ENCODE data around the gene MMP7. TPM values are rescaled to one million over a fixed set of nuclear protein-coding genes. Genes with fewer than 3 reads are reported as not detected.

MMP7 gene
- polyA plus RNA-seq, 1 of the 3 experiments (the other 2 are of a cell fraction) = 0.13 TPM

DNA sequence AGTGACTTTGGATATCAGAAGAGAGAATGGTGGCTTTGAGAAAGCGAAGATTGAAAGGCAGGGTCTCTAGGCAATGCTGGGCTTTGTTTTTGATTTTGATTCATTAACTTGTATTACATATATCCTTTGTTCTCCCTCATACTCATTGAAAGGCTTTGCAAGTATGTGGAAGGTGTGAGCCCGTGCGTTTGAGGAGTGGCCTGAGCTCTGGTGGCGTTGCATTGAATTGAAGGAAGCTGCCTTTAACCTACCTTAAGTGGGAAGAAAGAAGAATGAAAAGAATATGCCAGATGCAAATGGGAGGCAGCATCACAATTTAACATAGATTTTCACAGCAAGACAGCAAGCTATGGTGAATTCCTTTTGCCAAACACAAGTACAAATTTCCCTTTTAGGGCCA is 6.7 kb downstream of the MMP7 start (continued):
- TF ChIP-seq RAD21 (IDR thresholded peaks at IDR 0.05; ENCODE audit: low read length) (no peak), NRF1 (IDR thresholded peaks at IDR 0.05; ENCODE audit: low read depth, low read length) (no peak)

DNA sequence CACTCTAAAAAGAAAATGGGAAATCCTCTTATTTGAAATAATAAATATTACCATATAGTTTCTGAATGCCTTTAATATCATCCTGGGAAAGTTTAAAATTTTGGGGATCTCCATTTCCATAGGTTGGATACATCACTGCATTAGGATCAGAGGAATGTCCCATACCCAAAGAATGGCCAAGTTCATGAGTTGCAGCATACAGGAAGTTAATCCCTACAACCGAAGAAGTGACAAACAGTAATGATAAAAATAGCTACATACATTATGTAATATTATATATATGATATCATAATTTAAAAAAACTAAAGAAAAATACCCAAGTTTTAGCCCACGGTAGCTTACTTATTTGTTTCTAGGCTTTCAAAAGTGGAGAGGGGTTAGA is 7.4 kb downstream of the MMP7 start:
- WGBS (ENCODE audit: low lambda C conversion rate) = 57% methylated on average over 2 of the region's 2 CpGs
- H4K20me1 ChIP-seq (ENCODE audit: insufficient read depth) = no peaks in the 10 kb centered on the region
- H3K9me2 ChIP-seq = no peaks in the 10 kb centered on the region
- no peak for DNase-seq
- no peak overlapping the region for H3K4me2 ChIP-seq
- no peaks in the 10 kb centered on the region for H3K27me3 ChIP-seq (ENCODE audit: insufficient read depth)
- H3K79me2 ChIP-seq (ENCODE audit: insufficient read depth) = no peaks in the 10 kb centered on the region
- no peak overlapping the region for H3K27ac ChIP-seq (ENCODE audit: low read depth in 2 of 2, low read length in 1 of 2)
- H3K9ac ChIP-seq = no peak overlapping the region
- H2AFZ ChIP-seq (ENCODE audit: low read depth) = no peak overlapping the region
- H3F3A ChIP-seq (replicated peaks; ENCODE audit: insufficient read depth) = peaks cover 6% of the 10 kb centered on the region
- no peak for TF ChIP-seq YY1 (IDR thresholded peaks at IDR 0.05; ENCODE audit: low read depth)
- TF ChIP-seq ELF1 (IDR thresholded peaks at IDR 0.05) = no peak
- no peak for TF ChIP-seq EP300 (IDR thresholded peaks at IDR 0.05; ENCODE audit: borderline replicate concordance in 1 of 2, low read depth in 1 of 2, low read length in 1 of 2)
- TF ChIP-seq, protein P1, sequence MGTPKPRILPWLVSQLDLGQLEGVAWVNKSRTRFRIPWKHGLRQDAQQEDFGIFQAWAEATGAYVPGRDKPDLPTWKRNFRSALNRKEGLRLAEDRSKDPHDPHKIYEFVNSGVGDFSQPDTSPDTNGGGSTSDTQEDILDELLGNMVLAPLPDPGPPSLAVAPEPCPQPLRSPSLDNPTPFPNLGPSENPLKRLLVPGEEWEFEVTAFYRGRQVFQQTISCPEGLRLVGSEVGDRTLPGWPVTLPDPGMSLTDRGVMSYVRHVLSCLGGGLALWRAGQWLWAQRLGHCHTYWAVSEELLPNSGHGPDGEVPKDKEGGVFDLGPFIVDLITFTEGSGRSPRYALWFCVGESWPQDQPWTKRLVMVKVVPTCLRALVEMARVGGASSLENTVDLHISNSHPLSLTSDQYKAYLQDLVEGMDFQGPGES (IDR thresholded peaks at IDR 0.05; ENCODE audit: low read depth, low read length) = no peak
- TF ChIP-seq TCF12 (IDR thresholded peaks at IDR 0.05) = no peak
- no peak for TF ChIP-seq JUND (IDR thresholded peaks at IDR 0.05)
- TF ChIP-seq RXRA (IDR thresholded peaks at IDR 0.05; ENCODE audit: borderline replicate concordance, low read depth) = no peak
- TF ChIP-seq, protein P2, sequence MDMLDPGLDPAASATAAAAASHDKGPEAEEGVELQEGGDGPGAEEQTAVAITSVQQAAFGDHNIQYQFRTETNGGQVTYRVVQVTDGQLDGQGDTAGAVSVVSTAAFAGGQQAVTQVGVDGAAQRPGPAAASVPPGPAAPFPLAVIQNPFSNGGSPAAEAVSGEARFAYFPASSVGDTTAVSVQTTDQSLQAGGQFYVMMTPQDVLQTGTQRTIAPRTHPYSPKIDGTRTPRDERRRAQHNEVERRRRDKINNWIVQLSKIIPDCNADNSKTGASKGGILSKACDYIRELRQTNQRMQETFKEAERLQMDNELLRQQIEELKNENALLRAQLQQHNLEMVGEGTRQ (IDR thresholded peaks at IDR 0.05; ENCODE audit: borderline replicate concordance, low read depth, low read length) = no peak
- no peak for TF ChIP-seq RCOR1 (IDR thresholded peaks at IDR 0.05; ENCODE audit: low read length)
- TF ChIP-seq, protein P3, sequence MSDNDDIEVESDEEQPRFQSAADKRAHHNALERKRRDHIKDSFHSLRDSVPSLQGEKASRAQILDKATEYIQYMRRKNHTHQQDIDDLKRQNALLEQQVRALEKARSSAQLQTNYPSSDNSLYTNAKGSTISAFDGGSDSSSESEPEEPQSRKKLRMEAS (IDR thresholded peaks at IDR 0.05; ENCODE audit: low read depth) = no peak
- no peak for TF ChIP-seq NRF1 (IDR thresholded peaks at IDR 0.05; ENCODE audit: low read depth, low read length)
- TF ChIP-seq CHD2 (IDR thresholded peaks at IDR 0.05; ENCODE audit: low read length, partially characterized antibody) = no peak
- TF ChIP-seq, protein P4, sequence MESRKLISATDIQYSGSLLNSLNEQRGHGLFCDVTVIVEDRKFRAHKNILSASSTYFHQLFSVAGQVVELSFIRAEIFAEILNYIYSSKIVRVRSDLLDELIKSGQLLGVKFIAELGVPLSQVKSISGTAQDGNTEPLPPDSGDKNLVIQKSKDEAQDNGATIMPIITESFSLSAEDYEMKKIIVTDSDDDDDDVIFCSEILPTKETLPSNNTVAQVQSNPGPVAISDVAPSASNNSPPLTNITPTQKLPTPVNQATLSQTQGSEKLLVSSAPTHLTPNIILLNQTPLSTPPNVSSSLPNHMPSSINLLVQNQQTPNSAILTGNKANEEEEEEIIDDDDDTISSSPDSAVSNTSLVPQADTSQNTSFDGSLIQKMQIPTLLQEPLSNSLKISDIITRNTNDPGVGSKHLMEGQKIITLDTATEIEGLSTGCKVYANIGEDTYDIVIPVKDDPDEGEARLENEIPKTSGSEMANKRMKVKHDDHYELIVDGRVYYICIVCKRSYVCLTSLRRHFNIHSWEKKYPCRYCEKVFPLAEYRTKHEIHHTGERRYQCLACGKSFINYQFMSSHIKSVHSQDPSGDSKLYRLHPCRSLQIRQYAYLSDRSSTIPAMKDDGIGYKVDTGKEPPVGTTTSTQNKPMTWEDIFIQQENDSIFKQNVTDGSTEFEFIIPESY (IDR thresholded peaks at IDR 0.05; ENCODE audit: borderline replicate concordance, low read depth) = no peak
- no peak for TF ChIP-seq SIN3A (IDR thresholded peaks at IDR 0.05; ENCODE audit: borderline replicate concordance, low read depth, low read length)
- TF ChIP-seq, protein P5, sequence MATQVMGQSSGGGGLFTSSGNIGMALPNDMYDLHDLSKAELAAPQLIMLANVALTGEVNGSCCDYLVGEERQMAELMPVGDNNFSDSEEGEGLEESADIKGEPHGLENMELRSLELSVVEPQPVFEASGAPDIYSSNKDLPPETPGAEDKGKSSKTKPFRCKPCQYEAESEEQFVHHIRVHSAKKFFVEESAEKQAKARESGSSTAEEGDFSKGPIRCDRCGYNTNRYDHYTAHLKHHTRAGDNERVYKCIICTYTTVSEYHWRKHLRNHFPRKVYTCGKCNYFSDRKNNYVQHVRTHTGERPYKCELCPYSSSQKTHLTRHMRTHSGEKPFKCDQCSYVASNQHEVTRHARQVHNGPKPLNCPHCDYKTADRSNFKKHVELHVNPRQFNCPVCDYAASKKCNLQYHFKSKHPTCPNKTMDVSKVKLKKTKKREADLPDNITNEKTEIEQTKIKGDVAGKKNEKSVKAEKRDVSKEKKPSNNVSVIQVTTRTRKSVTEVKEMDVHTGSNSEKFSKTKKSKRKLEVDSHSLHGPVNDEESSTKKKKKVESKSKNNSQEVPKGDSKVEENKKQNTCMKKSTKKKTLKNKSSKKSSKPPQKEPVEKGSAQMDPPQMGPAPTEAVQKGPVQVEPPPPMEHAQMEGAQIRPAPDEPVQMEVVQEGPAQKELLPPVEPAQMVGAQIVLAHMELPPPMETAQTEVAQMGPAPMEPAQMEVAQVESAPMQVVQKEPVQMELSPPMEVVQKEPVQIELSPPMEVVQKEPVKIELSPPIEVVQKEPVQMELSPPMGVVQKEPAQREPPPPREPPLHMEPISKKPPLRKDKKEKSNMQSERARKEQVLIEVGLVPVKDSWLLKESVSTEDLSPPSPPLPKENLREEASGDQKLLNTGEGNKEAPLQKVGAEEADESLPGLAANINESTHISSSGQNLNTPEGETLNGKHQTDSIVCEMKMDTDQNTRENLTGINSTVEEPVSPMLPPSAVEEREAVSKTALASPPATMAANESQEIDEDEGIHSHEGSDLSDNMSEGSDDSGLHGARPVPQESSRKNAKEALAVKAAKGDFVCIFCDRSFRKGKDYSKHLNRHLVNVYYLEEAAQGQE (IDR thresholded peaks at IDR 0.05; ENCODE audit: low read depth, low read length) = no peak
- TF ChIP-seq EZH2phosphoT487 (IDR thresholded peaks at IDR 0.05; ENCODE audit: borderline replicate concordance, low read depth) = no peak
- no peak for TF ChIP-seq NFIC (IDR thresholded peaks at IDR 0.05; ENCODE audit: borderline replicate concordance)
- TF ChIP-seq FOSL2 (IDR thresholded peaks at IDR 0.05; ENCODE audit: borderline replicate concordance, low read depth) = no peak
- TF ChIP-seq TEAD4 (IDR thresholded peaks at IDR 0.05; ENCODE audit: borderline replicate concordance, insufficient read depth) = no peak
- TF ChIP-seq, protein P6, sequence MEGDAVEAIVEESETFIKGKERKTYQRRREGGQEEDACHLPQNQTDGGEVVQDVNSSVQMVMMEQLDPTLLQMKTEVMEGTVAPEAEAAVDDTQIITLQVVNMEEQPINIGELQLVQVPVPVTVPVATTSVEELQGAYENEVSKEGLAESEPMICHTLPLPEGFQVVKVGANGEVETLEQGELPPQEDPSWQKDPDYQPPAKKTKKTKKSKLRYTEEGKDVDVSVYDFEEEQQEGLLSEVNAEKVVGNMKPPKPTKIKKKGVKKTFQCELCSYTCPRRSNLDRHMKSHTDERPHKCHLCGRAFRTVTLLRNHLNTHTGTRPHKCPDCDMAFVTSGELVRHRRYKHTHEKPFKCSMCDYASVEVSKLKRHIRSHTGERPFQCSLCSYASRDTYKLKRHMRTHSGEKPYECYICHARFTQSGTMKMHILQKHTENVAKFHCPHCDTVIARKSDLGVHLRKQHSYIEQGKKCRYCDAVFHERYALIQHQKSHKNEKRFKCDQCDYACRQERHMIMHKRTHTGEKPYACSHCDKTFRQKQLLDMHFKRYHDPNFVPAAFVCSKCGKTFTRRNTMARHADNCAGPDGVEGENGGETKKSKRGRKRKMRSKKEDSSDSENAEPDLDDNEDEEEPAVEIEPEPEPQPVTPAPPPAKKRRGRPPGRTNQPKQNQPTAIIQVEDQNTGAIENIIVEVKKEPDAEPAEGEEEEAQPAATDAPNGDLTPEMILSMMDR (IDR thresholded peaks at IDR 0.05) = no peak
- POLR2A ChIA-PET = no interaction called here
- H3K4me3 ChIP-seq (ENCODE audit: low read depth in 2 of 2, low read length in 1 of 2) = no peak overlapping the region
- no peaks in the 10 kb centered on the region for H3K36me3 ChIP-seq (replicated peaks in 1 of 2; ENCODE audit: control insufficient read depth in 1 of 2, insufficient read depth in 2 of 2, low read length in 1 of 2)
- no peaks in the 10 kb centered on the region for H3K9me3 ChIP-seq
- CTCF ChIA-PET = interaction anchor here (0.6 kb wide), 1 partner anchor 81 kb away, joined by 3 read pairs; no protein-coding TSS in a partner anchor
- no peaks in the 10 kb centered on the region for H3K4me1 ChIP-seq (ENCODE audit: control insufficient read depth in 1 of 2, insufficient read depth in 2 of 2, low read depth in 1 of 2, low read length in 1 of 2)

All from SK-N-SH (cell line).